RWPE2 (cell line): ENCODE results near the gene SH3RF1.

Source experiments
- ATAC-seq: fragments of 200-7000 bp; cut with Tn5 transposase; 3 replicates; pipeline ENCODE4 v1.9.1; 2021; ENCODE audit warnings: low read depth
- DNase-seq: peaks from one replicate; pipeline ENCODE4 v3.0.0-alpha.2; 2020; ENCODE audit warnings: low spot score
- H3K27ac ChIP-seq: fragments of 450-650 bp; 2 replicates; pipeline ENCODE4 v1.5.1; 2017; ENCODE audit warnings: mild to moderate bottlenecking; ENCODE audit not compliant: poor library complexity, severe bottlenecking
- H3K27me3 ChIP-seq: fragments of 250-450 bp; sonication (Bioruptor Pico); 2 replicates; pipeline ENCODE4 v1.5.1; 2021; ENCODE audit warnings: mild to moderate bottlenecking, moderate library complexity; ENCODE audit not compliant: insufficient read depth, poor library complexity, severe bottlenecking
- H3K36me3 ChIP-seq: fragments of 250-450 bp; sonication (Bioruptor Pico); 2 replicates; pipeline ENCODE4 v1.5.1; 2020; ENCODE audit warnings: low read depth, mild to moderate bottlenecking, moderate library complexity
- H3K4me1 ChIP-seq: fragments of 250-450 bp; sonication (Bioruptor Pico); 2 replicates; pipeline ENCODE4 v1.5.1; 2021; ENCODE audit warnings: mild to moderate bottlenecking, moderate library complexity; ENCODE audit not compliant: insufficient read depth, poor library complexity, severe bottlenecking
- H3K4me3 ChIP-seq: fragments of 250-450 bp; sonication (Bioruptor Pico); 2 replicates; pipeline ENCODE4 v1.5.1; 2021; ENCODE audit warnings: mild to moderate bottlenecking, moderate library complexity; ENCODE audit not compliant: severe bottlenecking
- H3K9me3 ChIP-seq: fragments of 250-450 bp; sonication (Bioruptor Pico); 2 replicates; pipeline ENCODE4 v1.5.1; 2021; ENCODE audit warnings: mild to moderate bottlenecking, moderate library complexity; ENCODE audit not compliant: severe bottlenecking
- TF ChIP-seq, protein P1 (sequence below): fragments of 450-650 bp; IDR thresholded peaks from one replicate; pipeline ENCODE4 v1.5.1; 2017; ENCODE audit warnings: mild to moderate bottlenecking, moderate library complexity; ENCODE audit not compliant: poor library complexity, severe bottlenecking

The SH3RF1 gene

DNA sequence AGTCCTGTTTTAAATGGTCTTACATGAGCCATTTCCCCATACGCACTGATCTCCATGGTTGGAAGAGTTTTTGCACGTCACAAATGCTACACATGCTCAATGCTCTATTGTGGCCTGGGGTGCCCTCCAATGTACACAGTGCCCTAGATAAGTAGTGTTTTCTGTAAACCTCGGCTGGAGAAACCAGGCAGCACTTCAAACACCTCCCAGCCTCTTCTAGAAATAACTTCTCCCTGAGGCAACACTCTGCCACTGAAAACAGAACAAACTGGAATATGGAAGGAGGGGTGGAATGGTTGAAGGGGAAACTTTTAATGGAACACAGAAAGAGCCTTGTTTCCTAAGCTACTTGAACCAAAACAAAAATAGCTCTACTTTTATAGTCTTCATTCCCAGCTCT is 136.8 kb downstream of the SH3RF1 start:
- ATAC-seq = no peak

DNA sequence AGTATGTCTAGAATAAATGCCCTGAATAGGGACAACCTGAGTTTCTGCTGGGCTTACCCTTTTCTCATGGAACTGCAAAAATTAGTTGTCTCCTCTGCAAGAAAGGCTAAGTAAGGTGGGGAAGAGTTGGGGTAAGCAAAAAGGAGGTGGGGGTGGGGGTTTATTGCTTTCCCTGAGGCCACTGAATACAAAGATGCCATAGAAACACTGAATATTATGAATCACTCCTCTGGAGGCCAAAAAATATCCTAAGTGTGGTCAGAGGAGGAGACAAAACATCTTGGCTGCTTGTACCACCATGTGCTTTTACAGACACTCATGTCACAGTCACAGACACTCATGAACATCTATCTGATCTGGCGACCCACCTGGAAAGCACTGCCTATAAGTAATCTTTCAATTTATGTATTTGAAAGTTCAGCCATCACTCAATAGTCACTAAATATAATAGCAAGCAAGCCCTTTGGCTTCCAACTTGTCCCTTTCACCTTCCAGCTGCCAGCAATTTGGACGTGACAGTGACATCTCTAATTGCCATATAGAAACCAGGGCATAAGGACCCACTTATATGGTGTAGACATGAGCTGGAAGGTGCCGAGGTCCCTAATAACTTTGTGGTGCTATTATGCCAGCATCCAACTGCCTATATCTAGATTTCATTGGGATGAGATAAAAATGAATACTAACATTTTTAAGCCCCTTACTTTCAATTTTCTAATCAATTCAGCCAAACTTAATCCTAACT is 138.0 kb downstream of the SH3RF1 start:
- no peaks in the 10 kb centered on the region for H3K4me1 ChIP-seq
- TF ChIP-seq, protein P1, sequence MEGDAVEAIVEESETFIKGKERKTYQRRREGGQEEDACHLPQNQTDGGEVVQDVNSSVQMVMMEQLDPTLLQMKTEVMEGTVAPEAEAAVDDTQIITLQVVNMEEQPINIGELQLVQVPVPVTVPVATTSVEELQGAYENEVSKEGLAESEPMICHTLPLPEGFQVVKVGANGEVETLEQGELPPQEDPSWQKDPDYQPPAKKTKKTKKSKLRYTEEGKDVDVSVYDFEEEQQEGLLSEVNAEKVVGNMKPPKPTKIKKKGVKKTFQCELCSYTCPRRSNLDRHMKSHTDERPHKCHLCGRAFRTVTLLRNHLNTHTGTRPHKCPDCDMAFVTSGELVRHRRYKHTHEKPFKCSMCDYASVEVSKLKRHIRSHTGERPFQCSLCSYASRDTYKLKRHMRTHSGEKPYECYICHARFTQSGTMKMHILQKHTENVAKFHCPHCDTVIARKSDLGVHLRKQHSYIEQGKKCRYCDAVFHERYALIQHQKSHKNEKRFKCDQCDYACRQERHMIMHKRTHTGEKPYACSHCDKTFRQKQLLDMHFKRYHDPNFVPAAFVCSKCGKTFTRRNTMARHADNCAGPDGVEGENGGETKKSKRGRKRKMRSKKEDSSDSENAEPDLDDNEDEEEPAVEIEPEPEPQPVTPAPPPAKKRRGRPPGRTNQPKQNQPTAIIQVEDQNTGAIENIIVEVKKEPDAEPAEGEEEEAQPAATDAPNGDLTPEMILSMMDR = no peak
- no peak overlapping the region for H3K4me3 ChIP-seq
- H3K36me3 ChIP-seq = peaks cover 88% of the 10 kb centered on the region
- no peaks in the 10 kb centered on the region for H3K9me3 ChIP-seq
- no peak for DNase-seq
- no peaks in the 10 kb centered on the region for H3K27me3 ChIP-seq
- ATAC-seq = no peak
- H3K27ac ChIP-seq = no peak overlapping the region

More for the DNA sequence above, 136.8 kb downstream of the SH3RF1 start:
- no peaks in the 10 kb centered on the region for H3K27me3 ChIP-seq
- peaks cover 76% of the 10 kb centered on the region for H3K36me3 ChIP-seq
- no peaks in the 10 kb centered on the region for H3K4me1 ChIP-seq
- DNase-seq = no peak
- TF ChIP-seq, protein P1 = no peak
- H3K9me3 ChIP-seq = no peaks in the 10 kb centered on the region
- H3K4me3 ChIP-seq = no peak overlapping the region
- H3K27ac ChIP-seq = no peak overlapping the region

DNA sequence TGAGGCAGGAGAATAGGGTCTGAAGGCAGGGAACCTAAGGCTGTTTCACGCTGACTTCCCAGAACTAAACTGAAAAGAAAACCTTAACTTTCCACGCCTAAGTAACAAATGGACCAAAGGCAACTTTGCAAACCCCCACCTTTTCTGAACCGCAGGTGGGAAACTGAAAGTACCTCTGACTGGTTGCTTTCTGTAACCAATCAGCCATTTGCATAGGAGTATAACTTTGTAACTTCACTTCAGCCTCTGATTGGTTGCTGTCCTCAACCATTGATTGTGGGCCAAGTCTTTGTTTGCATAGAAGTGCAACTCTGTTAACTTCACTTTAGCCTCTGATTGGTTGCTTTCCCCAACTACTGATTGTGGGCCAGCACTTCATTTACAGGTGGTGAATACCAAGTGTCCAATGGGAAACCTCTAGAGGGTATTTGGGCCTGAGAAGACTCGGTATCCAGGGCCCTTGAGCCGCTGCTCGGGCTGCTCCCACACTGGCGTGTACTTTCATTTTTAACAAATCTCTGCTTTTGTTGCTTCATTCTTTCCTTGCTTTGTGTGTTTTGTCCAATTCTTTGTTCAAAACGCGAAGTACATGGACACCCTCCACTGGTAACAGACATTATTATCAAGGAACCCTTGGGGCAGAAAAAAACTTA is 139.1 kb downstream of the SH3RF1 start:
- H3K4me3 ChIP-seq = no peak overlapping the region
- ATAC-seq (no peak), DNase-seq (no peak)
- TF ChIP-seq, protein P1 = no peak
- H3K9me3 ChIP-seq = no peaks in the 10 kb centered on the region
- no peaks in the 10 kb centered on the region for H3K27me3 ChIP-seq
- H3K36me3 ChIP-seq = peaks cover 87% of the 10 kb centered on the region
- H3K4me1 ChIP-seq = no peaks in the 10 kb centered on the region
- no peak overlapping the region for H3K27ac ChIP-seq

DNA sequence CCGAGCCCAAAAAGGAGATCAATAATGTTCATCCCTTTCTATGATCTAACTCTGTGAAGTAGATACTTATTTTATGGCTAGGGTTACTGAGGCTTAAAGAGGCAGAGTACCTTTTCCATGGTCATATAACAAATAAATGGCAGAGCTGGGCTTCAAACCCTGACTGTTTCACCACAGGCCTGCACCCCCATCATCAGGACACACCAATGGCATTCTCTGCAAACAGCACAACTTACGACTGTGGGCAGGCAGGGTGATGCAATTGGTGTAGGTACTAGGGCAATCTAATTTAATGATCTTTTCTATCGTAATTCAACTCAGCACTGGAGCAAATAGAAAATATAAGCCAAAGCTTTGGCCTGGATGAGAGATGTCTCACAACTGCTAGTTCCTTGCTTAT is 141.9 kb downstream of the SH3RF1 start:
- TF ChIP-seq, protein P1 = no peak
- Histone ChIP-seq H3K4me1 (no peaks in the 10 kb centered on the region), H3K27ac (no peak overlapping the region), H3K36me3 (peaks cover 69% of the 10 kb centered on the region), H3K4me3 (no peak overlapping the region), H3K27me3 (no peaks in the 10 kb centered on the region), H3K9me3 (no peaks in the 10 kb centered on the region)
- DNase-seq (no peak), ATAC-seq (no peak)

DNA sequence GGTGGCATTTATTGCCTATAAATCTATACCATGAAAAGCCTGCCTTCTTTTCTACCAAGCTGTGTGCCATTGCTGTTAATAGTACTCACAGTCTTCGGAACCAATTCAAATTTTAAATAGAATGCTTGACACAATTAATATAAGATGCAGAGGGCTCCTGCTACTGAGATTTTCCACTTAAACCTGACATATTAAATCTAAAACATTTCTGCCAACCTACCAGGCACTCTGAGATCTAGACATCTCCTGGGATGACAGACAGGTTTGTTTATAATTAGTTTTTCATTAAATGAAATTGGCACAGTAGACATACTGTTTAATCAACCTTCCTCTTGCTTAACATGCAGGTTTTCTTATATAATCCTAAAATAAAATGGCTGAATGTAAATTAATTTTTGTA is 143.4 kb downstream of the SH3RF1 start:
- Histone ChIP-seq H3K36me3 (peaks cover 65% of the 10 kb centered on the region), H3K9me3 (no peaks in the 10 kb centered on the region), H3K27ac (no peak overlapping the region), H3K4me3 (no peak overlapping the region), H3K4me1 (no peaks in the 10 kb centered on the region), H3K27me3 (no peaks in the 10 kb centered on the region)
- TF ChIP-seq, protein P1 = no peak
- DNase-seq = no peak
- ATAC-seq = no peak
